ENCODE measurements around the gene METTL15.
"Not testable (repeated sequence)": the region's sequence is repeated elsewhere in the genome, so short reads cannot be mapped to it uniquely, and the experiment has no call there.

Gene METTL15

GRCh38 chr11:28289444-28289843, 181.3 kb downstream of the METTL15 start:
- DNase-seq (ENCODE audit: low read depth in 4 of 4, low spot score in 1 of 4), result no peak

- DNase-seq (ENCODE audit: low read depth in 4 of 4, low spot score in 1 of 4), result not testable (repeated sequence)
These were observed 182.8 kb downstream of the METTL15 start for GRCh38 chr11:28290995-28291394.

GRCh38 chr11:28296426-28296825, 188.2 kb downstream of the METTL15 start:
- DNase-seq (ENCODE audit: low read depth in 4 of 4, low spot score in 1 of 4), result no peak

DNA sequence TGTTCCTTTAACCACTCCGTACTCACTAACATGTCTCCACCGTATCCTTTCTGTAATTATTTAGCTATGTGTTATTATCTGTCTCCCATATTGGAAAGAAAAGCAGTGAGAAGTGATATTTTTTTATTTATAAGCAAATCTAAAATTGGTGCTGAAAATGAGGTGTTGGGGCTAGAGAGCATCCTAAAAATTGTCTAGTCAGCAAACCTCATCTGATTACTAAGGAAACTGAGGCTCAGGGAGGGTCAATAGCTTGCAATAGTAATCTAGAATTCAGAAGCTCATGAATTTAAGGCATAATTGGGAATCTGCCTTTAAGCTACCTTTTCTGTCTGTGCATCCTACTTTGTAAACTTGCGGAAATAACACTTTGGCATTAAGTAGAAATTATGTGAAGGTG, 190.0 kb downstream of the METTL15 start:
- no peak for DNase-seq (ENCODE audit: low read depth in 4 of 4, low spot score in 1 of 4)

DNA sequence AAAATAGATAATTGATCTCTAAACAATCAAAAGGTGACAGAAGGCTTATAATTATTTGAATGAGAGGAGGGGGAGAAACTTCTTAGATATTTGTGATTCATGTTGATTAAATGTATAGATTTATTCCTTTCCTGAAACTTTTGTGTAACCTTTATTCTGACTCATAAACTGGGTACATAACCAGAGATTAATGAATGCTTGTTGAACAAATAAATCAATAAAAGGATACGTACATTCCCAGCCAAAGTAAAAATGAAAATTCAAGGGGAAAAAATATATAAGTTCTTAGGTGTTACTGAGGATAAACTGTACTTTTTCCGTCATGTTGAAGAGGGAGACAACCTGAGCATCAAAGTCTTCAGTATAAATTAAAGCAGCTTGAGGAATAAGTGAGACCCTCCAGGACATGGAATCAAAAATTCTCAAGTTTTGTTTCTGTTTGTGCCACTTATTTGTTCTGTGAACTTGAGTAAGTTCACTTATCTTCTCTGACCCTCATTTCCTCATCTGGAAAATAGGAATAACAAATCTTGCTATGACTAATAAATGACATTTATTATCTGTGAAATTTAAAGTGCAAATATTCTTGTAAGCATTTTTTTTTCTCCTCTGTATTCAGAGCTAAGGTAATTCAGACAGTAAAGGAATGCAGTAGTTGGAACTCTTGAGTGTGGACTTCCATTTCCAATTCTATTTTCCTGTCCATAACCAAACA, 195.4 kb downstream of the METTL15 start:
- DNase-seq (ENCODE audit: low read depth in 4 of 4, low spot score in 1 of 4), result no peak

DNA sequence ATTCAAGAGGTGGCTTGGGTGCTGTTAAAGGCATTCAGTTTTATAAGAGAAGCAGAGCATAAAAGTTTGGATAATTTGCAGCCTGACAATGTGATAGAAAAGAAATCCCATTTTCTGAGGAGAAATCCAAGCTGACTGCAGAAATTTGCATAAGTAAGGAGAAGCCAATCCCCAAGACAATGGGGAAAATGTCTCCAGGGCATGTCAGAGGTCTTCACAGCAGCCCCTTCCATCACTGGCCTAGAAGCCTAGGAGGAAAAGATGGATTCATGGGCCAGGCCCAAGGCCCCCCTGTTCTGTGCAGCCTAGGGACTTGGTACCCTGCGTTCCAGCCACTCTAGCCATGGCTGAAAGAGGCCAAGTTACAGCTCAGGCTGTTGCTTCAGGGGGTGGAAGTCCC, 207.3 kb downstream of the METTL15 start:
- no peak for DNase-seq (ENCODE audit: low read depth in 4 of 4, low spot score in 1 of 4)

DNA sequence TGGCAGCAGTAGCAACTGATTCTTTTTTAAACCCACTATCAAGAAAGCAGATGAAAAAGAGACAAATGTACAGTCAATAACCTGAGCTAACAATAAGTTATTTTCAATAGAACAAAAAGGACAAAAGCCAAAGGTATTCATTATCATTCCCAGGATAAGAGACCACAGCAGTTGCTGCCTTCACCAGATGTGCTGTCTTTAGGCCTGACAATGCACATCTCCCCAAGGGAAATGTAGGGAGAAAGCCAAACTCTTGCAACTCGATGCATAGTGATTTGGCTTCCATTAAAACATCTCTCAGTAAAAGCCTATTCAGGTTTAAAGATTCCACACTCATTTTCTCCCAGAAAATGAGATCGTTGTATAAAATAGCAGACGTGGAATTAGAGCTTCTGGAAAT, 210.7 kb downstream of the METTL15 start:
- no peak for DNase-seq (ENCODE audit: low read depth in 4 of 4, low spot score in 1 of 4)

DNA sequence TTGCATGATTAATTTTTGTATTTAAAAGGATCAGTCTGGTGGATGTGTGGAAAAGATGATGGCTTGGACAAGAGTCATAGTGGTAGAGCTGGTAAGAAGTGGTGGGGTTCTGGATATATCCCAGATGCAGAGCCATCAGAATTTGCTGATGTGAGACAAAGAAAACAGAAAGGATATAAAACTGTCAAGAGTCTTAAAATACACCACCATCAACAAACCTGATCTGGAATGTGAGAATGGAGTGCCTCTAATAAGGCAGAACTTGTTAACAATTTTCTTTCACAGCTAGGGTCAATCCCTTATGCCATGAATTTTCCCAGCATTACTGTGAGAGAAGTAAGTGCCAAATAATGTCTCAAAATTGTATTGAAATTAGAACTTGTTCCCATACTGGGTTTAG, 215.4 kb downstream of the METTL15 start:
- DNase-seq (ENCODE audit: low read depth in 4 of 4, low spot score in 1 of 4), result no peak

- not testable (repeated sequence) for DNase-seq (ENCODE audit: low read depth in 4 of 4, low spot score in 1 of 4)
These were observed 224.2 kb downstream of the METTL15 start for GRCh38 chr11:28332393-28332792.

GRCh38 chr11:28337701-28338100, 229.5 kb downstream of the METTL15 start:
- no peak for DNase-seq (ENCODE audit: low read depth in 4 of 4, low spot score in 1 of 4)

DNA sequence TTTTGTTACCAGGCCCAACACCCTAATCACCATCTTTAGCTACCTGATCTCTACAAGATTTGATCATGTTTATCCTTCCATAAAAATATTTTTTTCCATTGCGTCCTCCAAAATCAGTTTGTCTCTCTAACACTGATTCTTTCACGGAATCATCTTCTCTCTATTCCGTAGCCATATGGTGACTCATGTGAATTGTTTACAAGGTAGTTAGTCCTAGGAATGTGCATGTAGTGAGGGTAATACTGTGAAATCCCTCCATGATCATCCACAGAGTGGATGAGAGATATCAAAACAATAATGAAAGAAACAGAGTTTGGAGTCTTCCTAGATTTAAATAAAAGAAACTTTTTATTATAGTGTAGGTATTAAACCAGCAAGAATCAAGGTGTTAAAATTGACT, 230.2 kb downstream of the METTL15 start:
- DNase-seq (ENCODE audit: low read depth in 4 of 4, low spot score in 1 of 4), result no peak

GRCh38 chr11:28339488-28339887, 231.3 kb downstream of the METTL15 start:
- no peak for DNase-seq (ENCODE audit: low read depth in 4 of 4, low spot score in 1 of 4)

DNA sequence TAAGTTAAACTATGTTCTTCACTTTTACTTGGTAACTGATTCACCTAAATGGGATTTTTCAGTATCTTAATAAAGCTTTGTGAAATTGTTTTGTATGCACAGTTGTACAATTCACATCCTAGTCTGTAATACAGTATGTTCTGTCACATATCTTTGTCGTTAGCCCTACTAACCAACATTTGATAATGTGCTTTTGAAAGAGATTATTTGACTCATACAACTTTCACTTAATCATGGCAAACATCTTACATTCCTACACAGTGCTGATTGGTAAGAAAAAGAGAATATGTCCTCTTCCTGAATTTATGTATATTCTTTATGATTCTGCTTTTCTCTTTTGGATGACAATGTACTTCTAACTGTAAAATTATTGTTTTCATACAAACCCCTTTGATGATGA, 234.5 kb downstream of the METTL15 start:
- no peak for DNase-seq (ENCODE audit: low read depth in 4 of 4, low spot score in 1 of 4)

- no peak for DNase-seq (ENCODE audit: low read depth in 4 of 4, low spot score in 1 of 4)
These were observed 235.4 kb downstream of the METTL15 start for GRCh38 chr11:28343304-28344233.

DNA sequence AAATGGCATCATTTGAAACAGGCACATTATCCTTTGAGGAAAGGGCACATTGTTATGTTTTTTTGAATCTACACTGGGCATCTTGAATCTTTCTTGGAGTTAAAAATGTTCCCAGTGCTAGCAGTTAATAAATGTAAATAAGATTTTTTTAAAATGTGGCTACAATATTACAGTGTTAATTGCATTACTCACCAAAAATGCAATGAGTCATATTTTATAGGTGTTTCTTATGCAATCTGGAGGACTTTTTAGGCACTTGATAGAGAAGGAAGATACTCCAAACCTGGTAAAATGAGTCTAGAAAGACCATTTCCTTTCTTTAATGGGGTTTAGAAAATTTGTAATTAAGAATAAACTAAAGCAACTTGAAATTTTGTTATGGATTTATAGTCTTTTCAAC, 238.0 kb downstream of the METTL15 start:
- DNase-seq (ENCODE audit: low read depth in 4 of 4, low spot score in 1 of 4), result no peak

- DNase-seq (ENCODE audit: low read depth in 4 of 4, low spot score in 1 of 4), result no peak
These were observed 238.5 kb downstream of the METTL15 start for GRCh38 chr11:28346721-28347120.

DNA sequence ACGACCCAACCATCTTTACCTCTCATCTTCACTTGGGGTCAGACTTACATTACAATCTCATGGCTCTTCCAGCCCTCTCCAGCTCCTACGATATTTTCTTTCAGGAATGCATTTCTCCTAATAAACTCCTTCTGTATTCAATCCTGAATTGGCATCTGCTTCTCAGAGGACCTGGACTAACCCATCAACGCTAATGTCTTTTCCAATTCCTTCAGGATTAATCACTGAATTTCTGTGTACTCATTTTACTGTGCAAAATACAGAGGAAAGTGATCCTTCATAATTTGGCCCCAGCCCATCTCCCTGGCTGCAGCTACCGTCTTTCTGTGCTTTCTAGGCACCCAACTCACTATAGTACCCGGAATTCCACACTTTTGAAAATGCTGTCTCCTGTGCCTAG, 239.2 kb downstream of the METTL15 start:
- no peak for DNase-seq (ENCODE audit: low read depth in 4 of 4, low spot score in 1 of 4)

DNA sequence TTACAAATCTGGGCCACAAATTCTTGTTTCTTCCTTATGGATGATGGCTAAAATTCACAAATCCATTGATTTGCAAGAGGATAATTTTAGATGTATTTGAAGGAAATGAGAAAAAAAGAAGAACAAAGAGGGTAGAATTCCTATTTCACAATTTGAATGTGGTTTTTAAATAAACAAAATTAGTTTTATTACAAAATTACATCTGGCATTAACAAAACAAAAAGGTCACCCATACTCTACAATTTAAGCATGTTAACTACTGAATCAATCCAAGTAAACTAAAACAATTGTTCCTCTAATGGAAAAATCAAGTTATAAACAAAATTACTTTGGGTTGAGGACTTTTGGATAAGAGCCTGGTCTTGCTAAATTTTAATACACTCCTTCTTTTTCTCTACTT, 242.0 kb downstream of the METTL15 start:
- DNase-seq (ENCODE audit: low read depth in 4 of 4, low spot score in 1 of 4), result no peak

- no peak for DNase-seq (ENCODE audit: low read depth in 4 of 4, low spot score in 1 of 4)
These were observed 245.8 kb downstream of the METTL15 start for GRCh38 chr11:28353991-28354390.

DNA sequence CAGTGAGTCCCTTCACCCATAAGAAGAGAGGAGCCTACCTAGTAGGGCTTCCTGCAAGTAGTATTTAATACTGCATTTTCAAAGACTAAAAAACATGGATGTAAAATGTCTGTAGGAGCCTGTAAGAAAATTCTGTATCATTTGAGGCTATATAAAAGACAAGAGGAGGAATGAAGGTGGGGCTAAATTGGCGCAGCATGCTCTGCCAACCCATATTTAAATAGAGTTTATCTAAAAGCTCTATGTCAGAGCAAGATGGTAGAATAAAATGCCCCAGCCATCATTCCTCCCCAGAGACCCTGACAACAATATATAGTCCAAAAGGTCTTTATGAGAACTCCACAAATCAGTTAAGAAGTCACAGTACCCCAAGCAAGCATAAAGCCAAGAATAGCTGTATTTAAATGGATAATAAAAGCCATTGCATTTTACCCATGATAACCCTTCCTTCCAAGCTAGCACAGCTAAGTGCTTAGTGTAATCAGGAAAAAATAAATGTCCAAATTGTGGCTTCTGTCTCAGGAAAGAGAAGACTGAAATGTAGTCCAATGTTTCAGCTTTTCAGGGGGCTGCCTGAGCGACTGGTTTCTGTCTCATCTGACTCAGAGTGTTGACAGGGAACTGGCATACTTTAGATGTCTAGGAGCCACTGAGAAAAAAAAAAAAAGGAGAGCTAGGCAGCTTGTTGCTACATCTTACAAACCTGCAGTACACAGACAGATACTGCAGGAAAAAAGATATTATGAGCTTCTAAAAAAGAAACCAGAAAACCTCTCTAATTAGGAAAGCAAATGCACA, 258.6 kb downstream of the METTL15 start:
- DNase-seq (ENCODE audit: low read depth in 4 of 4, low spot score in 1 of 4), result no peak

- DNase-seq (ENCODE audit: low read depth in 4 of 4, low spot score in 1 of 4), result not testable (repeated sequence)
These were observed 269.9 kb downstream of the METTL15 start for GRCh38 chr11:28378095-28378494.

All from stimulated activated CD4-positive, alpha-beta T cell treated with anti-CD3 and anti-CD28 coated beads, Interleukin-1b, Interleukin-23, amount 100 ng/mL, for 24 hours (primary cell).